CD4-positive, alpha-beta T cell (primary cell): ENCODE data around the gene DRGX. TPM values are rescaled to one million over a fixed set of nuclear protein-coding genes. Genes with fewer than 3 reads are reported as not detected.

Source experiments
- ATAC-seq: fragments of 200-7000 bp; cut with Tn5 transposase; one replicate; pipeline ENCODE4 v1.10.0; 2022; ENCODE audit warnings: mild to moderate bottlenecking; ENCODE audit not compliant: poor library complexity
- CTCF ChIA-PET: fragments of 350-600 bp; sonication (Branson Sonifier 250); formaldehyde crosslinking; loops from one replicate; lab custom pipeline; 2021; ENCODE audit warnings: antibody characterized with exemption, inconsistent platforms; lab: Charles Lee
- POLR2A ChIA-PET: fragments of 350-600 bp; sonication (Branson Sonifier 250); formaldehyde crosslinking; loops from one replicate; lab custom pipeline; 2021; ENCODE audit warnings: antibody characterized with exemption, inconsistent platforms; lab: Charles Lee
- DNase-seq, 14 experiments: peaks; one replicate each; pipeline ENCODE4 v3.0.0-alpha.2; 2013 to 2020; ENCODE audit warnings: mixed read lengths in 2 of 14
- H3K27ac ChIP-seq, 2 donors: one replicate each; pipeline versions ENCODE4 v1.5.1 to v1.7.0; 2013; ENCODE audit warnings: low read length in 2 of 2, low read depth in 1 of 2, mild to moderate bottlenecking in 1 of 2
- H3K27me3 ChIP-seq, 2 experiments: 1 replicate in 1 of 2; 2 replicates in 1 of 2; pipeline versions ENCODE4 v1.6.1 to v1.7.0; 2013; ENCODE audit warnings: low read length in 2 of 2, control low read depth in 1 of 2, mild to moderate bottlenecking in 1 of 2, moderate library complexity in 1 of 2; ENCODE audit not compliant: insufficient read depth in 2 of 2, control insufficient read depth in 1 of 2
- H3K36me3 ChIP-seq: one replicate; pipeline ENCODE4 v1.6.1; 2013; ENCODE audit warnings: low read length, control low read depth; ENCODE audit not compliant: insufficient read depth
- H3K4me1 ChIP-seq: one replicate; pipeline ENCODE4 v1.6.1; 2013; ENCODE audit warnings: low read length, control low read depth; ENCODE audit not compliant: insufficient read depth
- H3K4me3 ChIP-seq: one replicate; pipeline ENCODE4 v1.5.1; 2013; ENCODE audit warnings: mild to moderate bottlenecking, low read length, moderate library complexity
- H3K9me3 ChIP-seq, 2 experiments: 1 replicate in 1 of 2; 2 replicates in 1 of 2; pipeline versions ENCODE4 v1.6.1 to v1.7.0; 2013; ENCODE audit warnings: low read length in 2 of 2, mild to moderate bottlenecking in 2 of 2, control low read depth in 1 of 2, moderate library complexity in 1 of 2; ENCODE audit not compliant: control insufficient read depth in 1 of 2, insufficient read depth in 1 of 2
- H3K27ac Mint-ChIP-seq: one replicate; pipeline ENCODE4 v1.8.0; 2020; ENCODE audit warnings: mixed read lengths
- H3K27me3 Mint-ChIP-seq: one replicate; pipeline ENCODE4 v1.8.0; 2021; ENCODE audit warnings: mixed read lengths
- H3K36me3 Mint-ChIP-seq: one replicate; pipeline ENCODE4 v1.8.0; 2021; ENCODE audit warnings: low read depth, mixed read lengths
- H3K4me1 Mint-ChIP-seq: one replicate; pipeline ENCODE4 v1.8.0; 2021; ENCODE audit warnings: low read depth, mixed read lengths
- H3K4me3 Mint-ChIP-seq: one replicate; pipeline ENCODE4 v1.8.0; 2020; ENCODE audit warnings: mild to moderate bottlenecking, mixed read lengths
- H3K9me3 Mint-ChIP-seq: one replicate; pipeline ENCODE4 v1.8.0; 2020; ENCODE audit warnings: mixed read lengths
- CTCF ChIP-seq: fragments of 200-600 bp; IDR thresholded peaks from one replicate; pipeline ENCODE4 v1.8.0; 2022; ENCODE audit warnings: antibody characterized with exemption, mild to moderate bottlenecking
- intact Hi-C, 2 experiments: fragments of 100-400 bp; cut with DNase I in 1 of 2; cut with micrococcal nuclease in 1 of 2; formaldehyde crosslinking; loops; one replicate each; pipeline versions ENCODE4 v1.15.1 to v1.9.0; 2023 to 2025; cut with DNase I, micrococcal nuclease
- polyA plus RNA-seq, 2 donors: library from polyadenylated mRNA; unstranded; fragments of 120-200 nt; gene quantifications; one replicate each; pipeline ENCODE4 v1.2.1, GENCODE V29; 2013
- total RNA-seq, 174 experiments: library from RNA in 2 of 174; stranded (reverse) in 2 of 174; gene quantifications; one replicate each; pipeline ENCODE4 v1.2.3 and lab custom pipeline; 2021 to 2026

DRGX gene
- total RNA-seq (not detected), total RNA-seq (lab: John Stamatoyannopoulos, UW) (0 to 1.3 (median 0) reads per million in 172 experiments)
- polyA plus RNA-seq (2013, experiment 1 of 2): not detected
- not detected for polyA plus RNA-seq (2013, experiment 2 of 2)

- Mint-ChIP-seq H3K27me3 (peaks cover 80% of the 10 kb centered on the region), H3K4me1 (peaks cover 5% of the 10 kb centered on the region), H3K27ac (no peak within 1 kb of the TSS), H3K4me3 (no peak within 1 kb of the TSS), H3K36me3 (no peaks in the 10 kb centered on the region), H3K9me3 (no peaks in the 10 kb centered on the region)
- no peak for DNase-seq
- Histone ChIP-seq H3K9me3 (peaks cover 0 to 42% of the 10 kb centered on the region in 2 experiments), H3K4me3 (no peak within 1 kb of the TSS), H3K27ac (no peak within 1 kb of the TSS), H3K36me3 (no peaks in the 10 kb centered on the region), H3K4me1 (peaks cover 16% of the 10 kb centered on the region), H3K27me3 (peaks cover 69 to 97% of the 10 kb centered on the region in 2 experiments)
- intact Hi-C loops: no loop called here
- ChIA-PET POLR2A (no interaction called here), CTCF (no interaction called here)
- no peak for ATAC-seq
- TF ChIP-seq CTCF: no peak
Observed at GRCh38 chr10:49395741-49396665, at the start of gene DRGX. Gene DRGX (minus strand): TSS chr10:49396089. CDS start chr10:49395440, 649 bp downstream.

GRCh38 chr10:49444349-49444748 lies 48.5 kb upstream of the DRGX start:
- no peaks in the 10 kb centered on the region for H3K27me3 Mint-ChIP-seq

GRCh38 chr10:49442863-49443262 lies 47.0 kb upstream of the DRGX start:
- intact Hi-C loops: no loop called here
- ChIA-PET POLR2A (no interaction called here), CTCF (no interaction called here)
- Histone ChIP-seq H3K36me3 (no peaks in the 10 kb centered on the region), H3K9me3 (peaks cover 3 to 7% of the 10 kb centered on the region in 2 experiments), H3K27me3 (peaks cover 3 to 6% of the 10 kb centered on the region in 2 experiments), H3K4me1 (peaks cover 11% of the 10 kb centered on the region), H3K27ac (no peak overlapping the region), H3K4me3 (no peak overlapping the region)
- H3K4me3 Mint-ChIP-seq: no peak overlapping the region
- no peak overlapping the region for H3K27ac Mint-ChIP-seq
- peaks cover 3% of the 10 kb centered on the region for H3K9me3 Mint-ChIP-seq
- no peaks in the 10 kb centered on the region for H3K4me1 Mint-ChIP-seq
- peak in 1 of 14 experiments; percentile 30 for DNase-seq
- ATAC-seq: no peak
- TF ChIP-seq CTCF: no peak
- no peaks in the 10 kb centered on the region for H3K36me3 Mint-ChIP-seq
- no peaks in the 10 kb centered on the region for H3K27me3 Mint-ChIP-seq

More at GRCh38 chr10:49444349-49444748, 48.5 kb upstream of the DRGX start:
- DNase-seq: no peak
- no peak overlapping the region for H3K27ac ChIP-seq
- POLR2A ChIA-PET: no interaction called here
- Mint-ChIP-seq H3K4me3 (no peak overlapping the region), H3K9me3 (peaks cover 11% of the 10 kb centered on the region), H3K4me1 (no peaks in the 10 kb centered on the region), H3K27ac (no peak overlapping the region), H3K36me3 (no peaks in the 10 kb centered on the region)
- H3K27me3 ChIP-seq: peaks cover 3 to 6% of the 10 kb centered on the region in 2 experiments
- H3K36me3 ChIP-seq: no peaks in the 10 kb centered on the region
- H3K9me3 ChIP-seq: peaks cover 8 to 15% of the 10 kb centered on the region in 2 experiments
- CTCF ChIA-PET: no interaction called here
- TF ChIP-seq CTCF: no peak
- peaks cover 11% of the 10 kb centered on the region for H3K4me1 ChIP-seq
- intact Hi-C loops: no loop called here
- no peak for ATAC-seq
- H3K4me3 ChIP-seq: no peak overlapping the region
